Activated CD4-positive, alpha-beta T cell treated with anti-CD3 and anti-CD28 coated beads for 36 hours (primary cell): ENCODE measurements around the gene LMBRD1. TPM values are rescaled to one million over a fixed set of nuclear protein-coding genes. Genes with fewer than 3 reads are reported as not detected.
A peak's percentile ranks its signal among the peaks of the same experiment; 100 is the strongest.
"Not testable (repeated sequence)": the region's sequence is repeated elsewhere in the genome, so short reads cannot be mapped to it uniquely, and the experiment has no call there.

Source experiments
- ATAC-seq: fragments of 200-7000 bp; cut with Tn5 transposase; one replicate; pipeline ENCODE4 v1.10.0; 2021; ENCODE audit warnings: mild to moderate bottlenecking, moderate library complexity
- CTCF ChIA-PET: fragments of 350-600 bp; sonication (Branson Sonifier 250); formaldehyde crosslinking; loops from one replicate; lab custom pipeline; 2021; ENCODE audit warnings: antibody characterized with exemption; lab: Charles Lee
- POLR2A ChIA-PET: fragments of 350-600 bp; sonication (Branson Sonifier 250); formaldehyde crosslinking; loops from one replicate; lab custom pipeline; 2021; ENCODE audit warnings: antibody characterized with exemption, inconsistent platforms; lab: Charles Lee
- DNase-seq: peaks from one replicate; pipeline ENCODE4 v3.0.0-alpha.2; 2020
- H3K27ac Mint-ChIP-seq: one replicate; pipeline ENCODE4 v1.8.0; 2021; ENCODE audit warnings: mixed read lengths
- H3K27me3 Mint-ChIP-seq: one replicate; pipeline ENCODE4 v1.8.0; 2021; ENCODE audit warnings: mixed read lengths
- H3K36me3 Mint-ChIP-seq: one replicate; pipeline ENCODE4 v1.8.0; 2021; ENCODE audit warnings: low read depth, mixed read lengths
- H3K4me1 Mint-ChIP-seq: one replicate; pipeline ENCODE4 v1.8.0; 2021; ENCODE audit warnings: mixed read lengths
- H3K4me3 Mint-ChIP-seq: one replicate; pipeline ENCODE4 v1.8.0; 2021; ENCODE audit warnings: mild to moderate bottlenecking, moderate library complexity, mixed read lengths
- H3K9me3 Mint-ChIP-seq: one replicate; pipeline ENCODE4 v1.8.0; 2021; ENCODE audit warnings: low read depth, mixed read lengths
- intact Hi-C, 2 experiments: fragments of 100-400 bp; cut with DNase I in 1 of 2; cut with micrococcal nuclease in 1 of 2; formaldehyde crosslinking; loops; one replicate each; pipeline versions ENCODE4 v1.14.2 to v1.15.1; 2022 to 2024; cut with DNase I, micrococcal nuclease
- total RNA-seq, 2 experiments: library from RNA; stranded (reverse); gene quantifications; one replicate each; pipeline ENCODE4 v1.2.3, GENCODE V29; 2021

The LMBRD1 gene
- total RNA-seq, 2 experiments from 2014 or later: 16.7 to 18.4 TPM

GRCh38 chr6:69796073-69796641, 653 bp downstream of the LMBRD1 start:
- H3K4me1 Mint-ChIP-seq: peaks cover 51% of the 10 kb centered on the region

GRCh38 chr6:69795469-69796072, 1.2 kb downstream of the LMBRD1 start:
- ATAC-seq: no peak
- Mint-ChIP-seq H3K4me1 (peaks cover 53% of the 10 kb centered on the region), H3K9me3 (no peaks in the 10 kb centered on the region), H3K27me3 (no peaks in the 10 kb centered on the region), H3K4me3 (peak overlapping the region; percentile 94), H3K27ac (peak overlapping the region; percentile 96), H3K36me3 (peaks cover 10% of the 10 kb centered on the region)
- CTCF ChIA-PET: interaction anchor here (2.0 to 2.7 kb wide), 2 partner anchors 10 to 20 kb away, joined by 16 to 23 read pairs; no protein-coding TSS in a partner anchor
- POLR2A ChIA-PET: interaction anchor here (0.6 kb wide), 1 partner anchor 24 kb away, joined by 3 read pairs; no protein-coding TSS in a partner anchor
- no peak for DNase-seq
- intact Hi-C loops: loop anchor here (1.0 to 10.0 kb wide), 6 partner anchors 18 to 869 kb away; partner anchors contain the start of genes COL19A1 (in 1 of the 2), FAM135A (in 1 of the 2) and SMAP1 (in 1 of the 2)

More at GRCh38 chr6:69796073-69796641, 653 bp downstream of the LMBRD1 start:
- peak; percentile 34 for ATAC-seq
- ChIA-PET POLR2A (interaction anchor here (0.6 to 1.5 kb wide), 4 partner anchors 18 to 1060 kb away, joined by 3 to 5 read pairs (median 4); no protein-coding TSS in a partner anchor), CTCF (interaction anchor here (0.6 to 2.7 kb wide), 6 partner anchors 10 to 724 kb away, joined by 3 to 23 read pairs (median 8); no protein-coding TSS in a partner anchor)
- intact Hi-C loops: loop anchor here (1.0 to 10.0 kb wide), 6 partner anchors 17 to 869 kb away; partner anchors contain the start of genes COL19A1 (in 1 of the 2), FAM135A (in 1 of the 2) and SMAP1 (in 1 of the 2)
- Mint-ChIP-seq H3K4me3 (peak overlapping the region; percentile 94), H3K9me3 (no peaks in the 10 kb centered on the region), H3K36me3 (peaks cover 10% of the 10 kb centered on the region), H3K27me3 (no peaks in the 10 kb centered on the region), H3K27ac (peak overlapping the region; percentile 96)
- DNase-seq: peak; percentile 59

GRCh38 chr6:69792292-69792691, 4.5 kb downstream of the LMBRD1 start:
- ChIA-PET CTCF (no interaction called here), POLR2A (no interaction called here)
- Mint-ChIP-seq H3K27ac (no peak overlapping the region), H3K4me3 (no peak overlapping the region), H3K9me3 (no peaks in the 10 kb centered on the region), H3K36me3 (peaks cover 23% of the 10 kb centered on the region), H3K27me3 (no peaks in the 10 kb centered on the region), H3K4me1 (peaks cover 54% of the 10 kb centered on the region)
- ATAC-seq: no peak
- DNase-seq: no peak
- intact Hi-C loops: loop anchor here in 1 of 2 experiments (10.0 kb wide), 1 partner anchor 873 kb away; the partner anchor contains the start of gene SMAP1

GRCh38 chr6:69791065-69791471, 5.7 kb downstream of the LMBRD1 start:
- no peak overlapping the region for H3K4me3 Mint-ChIP-seq
- intact Hi-C loops: loop anchor here in 1 of 2 experiments (10.0 kb wide), 1 partner anchor 874 kb away; the partner anchor contains the start of gene SMAP1
- H3K36me3 Mint-ChIP-seq: peaks cover 24% of the 10 kb centered on the region
- ATAC-seq (no peak), DNase-seq (no peak)
- peaks cover 54% of the 10 kb centered on the region for H3K4me1 Mint-ChIP-seq
- no peaks in the 10 kb centered on the region for H3K27me3 Mint-ChIP-seq
- ChIA-PET CTCF (no interaction called here), POLR2A (no interaction called here)
- no peak overlapping the region for H3K27ac Mint-ChIP-seq
- no peaks in the 10 kb centered on the region for H3K9me3 Mint-ChIP-seq

- H3K9me3 Mint-ChIP-seq: no peaks in the 10 kb centered on the region
- H3K27me3 Mint-ChIP-seq: no peaks in the 10 kb centered on the region
- ChIA-PET CTCF (no interaction called here), POLR2A (no interaction called here)
- no peak for ATAC-seq
- intact Hi-C loops: loop anchor here in 1 of 2 experiments (10.0 kb wide), 1 partner anchor 874 kb away; the partner anchor contains the start of gene SMAP1
- no peak overlapping the region for H3K4me3 Mint-ChIP-seq
- no peak overlapping the region for H3K27ac Mint-ChIP-seq
- DNase-seq: no peak
- H3K36me3 Mint-ChIP-seq: peaks cover 24% of the 10 kb centered on the region
- H3K4me1 Mint-ChIP-seq: peaks cover 53% of the 10 kb centered on the region
Observed at GRCh38 chr6:69790629-69791028, 6.2 kb downstream of the LMBRD1 start.

- intact Hi-C loops: no loop called here
- Mint-ChIP-seq H3K4me3 (no peak overlapping the region), H3K36me3 (peaks cover 28% of the 10 kb centered on the region), H3K27ac (no peak overlapping the region), H3K9me3 (no peaks in the 10 kb centered on the region), H3K4me1 (peaks cover 54% of the 10 kb centered on the region), H3K27me3 (no peaks in the 10 kb centered on the region)
- DNase-seq (no peak), ATAC-seq (no peak)
- ChIA-PET POLR2A (interaction anchor here (0.6 kb wide), 1 partner anchor 26 kb away, joined by 4 read pairs; no protein-coding TSS in a partner anchor), CTCF (interaction anchor here (0.8 kb wide), 1 partner anchor 319 kb away, joined by 3 read pairs; no protein-coding TSS in a partner anchor)
Observed at GRCh38 chr6:69789578-69789977, 7.2 kb downstream of the LMBRD1 start.

- CTCF ChIA-PET, ATAC-seq: not testable (repeated sequence)
- H3K4me1 Mint-ChIP-seq: peaks cover 53% of the 10 kb centered on the region
Observed at GRCh38 chr6:69787436-69787835, 9.4 kb downstream of the LMBRD1 start.

GRCh38 chr6:69785697-69786096, 11.1 kb downstream of the LMBRD1 start:
- peaks cover 50% of the 10 kb centered on the region for H3K4me1 Mint-ChIP-seq
- ChIA-PET POLR2A (interaction anchor here (1.0 kb wide), 1 partner anchor 11 kb away, joined by 3 read pairs; the partner anchor contains the start of gene LMBRD1), CTCF (interaction anchor here (1.7 to 2.6 kb wide), 2 partner anchors 11 to 14 kb away, joined by 4 to 16 read pairs; partner anchors contain the start of gene LMBRD1)
- no peaks in the 10 kb centered on the region for H3K9me3 Mint-ChIP-seq
- H3K27ac Mint-ChIP-seq: no peak overlapping the region
- ATAC-seq (no peak), DNase-seq (no peak)
- H3K27me3 Mint-ChIP-seq: no peaks in the 10 kb centered on the region
- peaks cover 34% of the 10 kb centered on the region for H3K36me3 Mint-ChIP-seq
- H3K4me3 Mint-ChIP-seq: no peak overlapping the region
- intact Hi-C loops: no loop called here

More at GRCh38 chr6:69787436-69787835, 9.4 kb downstream of the LMBRD1 start:
- POLR2A ChIA-PET, H3K27ac Mint-ChIP-seq, H3K4me3 Mint-ChIP-seq, intact Hi-C loops, DNase-seq, H3K9me3 Mint-ChIP-seq, H3K27me3 Mint-ChIP-seq: not testable (repeated sequence)
- peaks cover 35% of the 10 kb centered on the region for H3K36me3 Mint-ChIP-seq

- POLR2A ChIA-PET: interaction anchor here (1.0 to 1.4 kb wide), 3 partner anchors 12 to 76 kb away, joined by 3 to 6 read pairs (median 3); partner anchors contain the start of gene LMBRD1
- H3K4me3 Mint-ChIP-seq: no peak overlapping the region
Observed at GRCh38 chr6:69784595-69785377, 12.0 kb downstream of the LMBRD1 start.

GRCh38 chr6:69783108-69783507, 13.7 kb downstream of the LMBRD1 start:
- H3K4me3 Mint-ChIP-seq: no peak overlapping the region
- no peaks in the 10 kb centered on the region for H3K27me3 Mint-ChIP-seq
- peak overlapping the region; percentile 63 for H3K27ac Mint-ChIP-seq
- ATAC-seq (peak; percentile 68), DNase-seq (peak; percentile 7)
- ChIA-PET CTCF (no interaction called here), POLR2A (interaction anchor here (0.6 to 1.4 kb wide), 2 partner anchors 14 to 135 kb away, joined by 3 to 6 read pairs; partner anchors contain the start of gene LMBRD1)
- intact Hi-C loops: no loop called here
- H3K4me1 Mint-ChIP-seq: peaks cover 49% of the 10 kb centered on the region
- H3K9me3 Mint-ChIP-seq: no peaks in the 10 kb centered on the region
- H3K36me3 Mint-ChIP-seq: peaks cover 34% of the 10 kb centered on the region

More at GRCh38 chr6:69784595-69785377, 12.0 kb downstream of the LMBRD1 start:
- no peaks in the 10 kb centered on the region for H3K9me3 Mint-ChIP-seq
- peaks cover 34% of the 10 kb centered on the region for H3K36me3 Mint-ChIP-seq
- ATAC-seq (peak; percentile 57), DNase-seq (no peak)
- intact Hi-C loops: no loop called here
- peaks cover 52% of the 10 kb centered on the region for H3K4me1 Mint-ChIP-seq
- CTCF ChIA-PET: interaction anchor here (1.7 to 2.6 kb wide), 2 partner anchors 12 to 13 kb away, joined by 4 to 16 read pairs; partner anchors contain the start of gene LMBRD1
- no peaks in the 10 kb centered on the region for H3K27me3 Mint-ChIP-seq
- H3K27ac Mint-ChIP-seq: peak overlapping the region; percentile 10
